ENCODE data around the gene RUBCN.

DNA sequence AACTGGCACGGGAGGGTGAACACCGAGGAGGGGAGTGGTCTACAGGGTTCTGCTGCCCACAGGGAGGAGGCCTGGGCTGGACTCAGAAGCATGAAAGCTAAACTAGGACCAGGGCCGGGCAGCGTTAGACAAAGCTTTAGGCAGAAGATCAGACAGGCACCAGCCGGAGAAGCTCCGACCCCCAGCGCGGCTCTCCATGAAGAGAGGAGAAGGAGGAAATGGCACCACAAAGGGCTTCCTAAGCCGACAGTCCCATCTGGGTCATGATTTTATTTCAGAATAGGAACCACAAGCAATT lies 61.2 kb downstream of the RUBCN start:
- TF ChIP-seq, protein P1, sequence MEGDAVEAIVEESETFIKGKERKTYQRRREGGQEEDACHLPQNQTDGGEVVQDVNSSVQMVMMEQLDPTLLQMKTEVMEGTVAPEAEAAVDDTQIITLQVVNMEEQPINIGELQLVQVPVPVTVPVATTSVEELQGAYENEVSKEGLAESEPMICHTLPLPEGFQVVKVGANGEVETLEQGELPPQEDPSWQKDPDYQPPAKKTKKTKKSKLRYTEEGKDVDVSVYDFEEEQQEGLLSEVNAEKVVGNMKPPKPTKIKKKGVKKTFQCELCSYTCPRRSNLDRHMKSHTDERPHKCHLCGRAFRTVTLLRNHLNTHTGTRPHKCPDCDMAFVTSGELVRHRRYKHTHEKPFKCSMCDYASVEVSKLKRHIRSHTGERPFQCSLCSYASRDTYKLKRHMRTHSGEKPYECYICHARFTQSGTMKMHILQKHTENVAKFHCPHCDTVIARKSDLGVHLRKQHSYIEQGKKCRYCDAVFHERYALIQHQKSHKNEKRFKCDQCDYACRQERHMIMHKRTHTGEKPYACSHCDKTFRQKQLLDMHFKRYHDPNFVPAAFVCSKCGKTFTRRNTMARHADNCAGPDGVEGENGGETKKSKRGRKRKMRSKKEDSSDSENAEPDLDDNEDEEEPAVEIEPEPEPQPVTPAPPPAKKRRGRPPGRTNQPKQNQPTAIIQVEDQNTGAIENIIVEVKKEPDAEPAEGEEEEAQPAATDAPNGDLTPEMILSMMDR (conservative IDR thresholded peaks at IDR 0.05) = no peak
- no peak for TF ChIP-seq ZFX (IDR thresholded peaks at IDR 0.05)
